ENCODE results near the gene ARFRP1. TPM values are rescaled to one million over a fixed set of nuclear protein-coding genes. Genes with fewer than 3 reads are reported as not detected.

ARFRP1 gene
- total and polyA plus RNA-seq, 2 of the 13 experiments (the other 11 are each of a cell fraction or from before 2014, with no cell fraction given): 32.0 to 51.1 TPM

DNA sequence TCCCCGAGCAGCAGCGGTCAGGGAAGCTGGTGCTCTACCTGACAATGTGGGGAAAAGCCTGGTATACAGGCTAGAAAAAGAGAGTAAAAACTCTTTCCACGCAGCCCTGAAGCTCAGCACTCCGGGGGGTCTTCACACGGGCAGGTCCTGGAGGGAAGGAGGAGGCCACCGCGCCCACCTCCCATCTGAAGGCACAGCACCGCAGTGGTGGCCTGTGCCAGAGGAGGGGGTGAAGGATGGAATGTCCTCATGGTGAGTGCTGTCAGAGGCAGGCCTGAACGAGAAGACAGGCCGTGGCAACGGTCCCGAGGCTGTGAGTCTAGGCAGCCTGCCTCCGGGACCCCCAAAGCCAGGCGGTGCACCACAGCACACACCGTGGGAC is 37.6 kb upstream of the ARFRP1 start:
- ATAC-seq (peak; percentile 1), FAIRE-seq (no peak), DNase-seq (ENCODE audit: low spot score) (no peak)
- H3K9ac ChIP-seq (ENCODE audit: insufficient read depth, low read depth, low read length): 0 out of 2 replicates have a peak overlapping the region, but pooled peaks have one; percentile 43
- no peaks in the 10 kb centered on the region for H4K20me1 ChIP-seq (ENCODE audit: insufficient read depth, low read length)
- peaks cover 17 to 27% of the 10 kb centered on the region in 2 experiments for H3K36me3 ChIP-seq (replicated peaks in 1 of 2; ENCODE audit: control insufficient read depth in 1 of 2, insufficient read depth in 2 of 2, low read length in 2 of 2)
- H3K9me3 ChIP-seq (ENCODE audit: low read length): no peaks in the 10 kb centered on the region
- in situ Hi-C loops (cut with HindIII; ENCODE audit: extremely low pct_ligation_motif_present, low pct_unique_long_range_greater_than_20kb): no loop called here
- H3K79me2 ChIP-seq (ENCODE audit: insufficient read depth, low read length): peaks cover 11% of the 10 kb centered on the region
- H2AFZ ChIP-seq (ENCODE audit: low read length): no peak overlapping the region
- H3K27ac ChIP-seq (ENCODE audit: extremely low read length, insufficient read depth, low read length): peak overlapping the region; percentile 49
- peak overlapping the region; percentile 77 for H3K4me2 ChIP-seq (ENCODE audit: low read depth, low read length)
- peaks cover 76% of the 10 kb centered on the region for H3K4me1 ChIP-seq (ENCODE audit: insufficient read depth, low read length)
- WGBS (ENCODE audit: low lambda C conversion rate): 65% methylated on average over 15 of the region's 15 CpGs
- H3K4me3 ChIP-seq (replicated peaks in 1 of 3; ENCODE audit: insufficient read depth in 1 of 3, low read depth in 2 of 3, low read length in 3 of 3): peak overlapping the region in 1 of 3 experiments; percentile 55; a peak in 1 of 6 replicates
- intact Hi-C loops (cut with micrococcal nuclease; ENCODE audit: unreplicated experiment): loop anchor here (10.0 kb wide), 1 partner anchor 119 kb away; the partner anchor contains the start of genes ABHD16B and TPD52L2
- POLR2A ChIA-PET: interaction anchor here (0.9 to 2.7 kb wide), 8 partner anchors 11 to 211 kb away, joined by 3 to 9 read pairs (median 4); partner anchors contain the start of genes ARFRP1, STMN3, TPD52L2 and UCKL1
- no TSS peak for BruUV-seq (replicated peaks)
- H3K27me3 ChIP-seq (ENCODE audit: control insufficient read depth in 1 of 2, insufficient read depth in 2 of 2, low read length in 2 of 2): no peaks in the 10 kb centered on the region
- CTCF ChIA-PET (ENCODE audit: low intra/inter-chr PET ratio, low total read pairs): interaction anchor here (0.6 kb wide), 1 partner anchor 33 kb away, joined by 3 read pairs; no protein-coding TSS in a partner anchor
- TF ChIP-seq KDM2A (CRISPR knock-in tag; IDR thresholded peaks at IDR 0.05; ENCODE audit: borderline replicate concordance, low read depth) (peak; percentile 10; the same call in 1 of the 2 replicates), ZBTB7B (CRISPR knock-in tag; IDR thresholded peaks at IDR 0.05) (no peak; the same call in 1 of the 2 replicates), TAF1 (CRISPR knock-in tag; IDR thresholded peaks at IDR 0.05) (peak; percentile 9; the same call in 1 of the 2 replicates), ZC3H4 (CRISPR knock-in tag; IDR thresholded peaks at IDR 0.05; ENCODE audit: borderline replicate concordance) (peak; percentile 27; the same call in 1 of the 2 replicates), POLR2G (IDR thresholded peaks at IDR 0.05; ENCODE audit: low read depth, low read length) (peak; percentile 17), POLR2A (IDR thresholded peaks at IDR 0.05; ENCODE audit: insufficient read depth in 1 of 2, low read depth in 2 of 2, low read length in 2 of 2) (0 out of 4 replicates have a peak, but pooled peaks of 1 of the 2 experiments have one; percentile 3), ZNF235 (CRISPR knock-in tag; IDR thresholded peaks at IDR 0.05; ENCODE audit: borderline replicate concordance) (no peak), ZNF136 (CRISPR knock-in tag; IDR thresholded peaks at IDR 0.05; ENCODE audit: low read depth) (no peak), ZNF224 (CRISPR knock-in tag; IDR thresholded peaks at IDR 0.05) (no peak), SOX13 (IDR thresholded peaks at IDR 0.05) (0 out of 2 replicates have a peak, but pooled peaks have one; percentile 13), SOX13 (CRISPR knock-in tag; conservative IDR thresholded peaks at IDR 0.05 in 1 of 2, IDR thresholded peaks at IDR 0.05 in 1 of 2) (no peak), KLF16 (CRISPR knock-in tag; IDR thresholded peaks at IDR 0.05) (peak in 1 of 2 experiments; percentile 45; a peak in 1 of 4 replicates), ZNF296 (CRISPR knock-in tag; conservative IDR thresholded peaks at IDR 0.05) (0 out of 2 replicates have a peak, but pooled peaks have one; percentile 54), ZNF629 (CRISPR knock-in tag; conservative IDR thresholded peaks at IDR 0.05) (no peak), CBX2 (IDR thresholded peaks at IDR 0.05; ENCODE audit: low read depth, low read length) (no peak), CBX2 (CRISPR knock-in tag; IDR thresholded peaks at IDR 0.05; ENCODE audit: low read depth) (no peak), SMAD1 (CRISPR knock-in tag; IDR thresholded peaks at IDR 0.05; ENCODE audit: borderline replicate concordance, low read depth) (0 out of 2 replicates have a peak, but pooled peaks have one; percentile 30), GPN1 (CRISPR knock-in tag; IDR thresholded peaks at IDR 0.05; ENCODE audit: borderline replicate concordance) (0 out of 2 replicates have a peak, but pooled peaks have one; percentile 64), HNRNPUL1 (IDR thresholded peaks at IDR 0.05; ENCODE audit: low read depth, low read length) (no peak), TOE1 (CRISPR knock-in tag; IDR thresholded peaks at IDR 0.05) (no peak), ZNF333 (CRISPR knock-in tag; IDR thresholded peaks at IDR 0.05; ENCODE audit: borderline replicate concordance) (no peak)
- TF ChIP-seq, protein P1, sequence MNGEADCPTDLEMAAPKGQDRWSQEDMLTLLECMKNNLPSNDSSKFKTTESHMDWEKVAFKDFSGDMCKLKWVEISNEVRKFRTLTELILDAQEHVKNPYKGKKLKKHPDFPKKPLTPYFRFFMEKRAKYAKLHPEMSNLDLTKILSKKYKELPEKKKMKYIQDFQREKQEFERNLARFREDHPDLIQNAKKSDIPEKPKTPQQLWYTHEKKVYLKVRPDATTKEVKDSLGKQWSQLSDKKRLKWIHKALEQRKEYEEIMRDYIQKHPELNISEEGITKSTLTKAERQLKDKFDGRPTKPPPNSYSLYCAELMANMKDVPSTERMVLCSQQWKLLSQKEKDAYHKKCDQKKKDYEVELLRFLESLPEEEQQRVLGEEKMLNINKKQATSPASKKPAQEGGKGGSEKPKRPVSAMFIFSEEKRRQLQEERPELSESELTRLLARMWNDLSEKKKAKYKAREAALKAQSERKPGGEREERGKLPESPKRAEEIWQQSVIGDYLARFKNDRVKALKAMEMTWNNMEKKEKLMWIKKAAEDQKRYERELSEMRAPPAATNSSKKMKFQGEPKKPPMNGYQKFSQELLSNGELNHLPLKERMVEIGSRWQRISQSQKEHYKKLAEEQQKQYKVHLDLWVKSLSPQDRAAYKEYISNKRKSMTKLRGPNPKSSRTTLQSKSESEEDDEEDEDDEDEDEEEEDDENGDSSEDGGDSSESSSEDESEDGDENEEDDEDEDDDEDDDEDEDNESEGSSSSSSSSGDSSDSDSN (CRISPR knock-in tag; IDR thresholded peaks at IDR 0.05): no peak
- TF ChIP-seq, protein P2, sequence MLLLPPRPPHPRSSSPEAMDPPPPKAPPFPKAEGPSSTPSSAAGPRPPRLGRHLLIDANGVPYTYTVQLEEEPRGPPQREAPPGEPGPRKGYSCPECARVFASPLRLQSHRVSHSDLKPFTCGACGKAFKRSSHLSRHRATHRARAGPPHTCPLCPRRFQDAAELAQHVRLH (CRISPR knock-in tag; IDR thresholded peaks at IDR 0.05; ENCODE audit: borderline replicate concordance, low read depth): 0 out of 2 replicates have a peak, but pooled peaks have one; percentile 4
